ENCODE measurements around the gene S100A8. TPM values are rescaled to one million over a fixed set of nuclear protein-coding genes. Genes with fewer than 3 reads are reported as not detected.

The S100A8 gene
- total RNA-seq, 1 donor, result not detected

DNA sequence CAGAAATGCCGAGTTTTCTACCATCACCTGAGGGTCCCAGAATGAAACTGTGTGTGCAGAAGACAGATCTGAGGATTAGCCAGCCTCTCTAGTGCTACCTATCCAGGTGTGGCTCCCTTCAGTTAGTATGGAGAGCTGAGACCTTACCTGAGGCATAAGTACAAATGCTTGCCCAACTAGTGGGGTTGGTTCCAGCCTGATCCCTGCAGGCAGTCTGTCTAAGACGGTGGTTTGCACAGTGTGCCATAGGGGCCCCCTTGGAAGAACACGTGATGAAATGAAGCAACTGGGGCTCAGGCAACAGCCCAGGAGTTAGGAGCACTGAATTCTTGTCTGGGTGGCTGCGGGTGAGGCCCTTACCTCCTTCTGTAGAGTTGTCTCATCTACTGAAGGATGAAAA, 41.1 kb upstream of the S100A8 start:
- no peak for DNase-seq (ENCODE audit: low read depth)
- no peak overlapping the region for H3K4me3 ChIP-seq (ENCODE audit: low read depth, low read length)
- TF ChIP-seq, protein P1, sequence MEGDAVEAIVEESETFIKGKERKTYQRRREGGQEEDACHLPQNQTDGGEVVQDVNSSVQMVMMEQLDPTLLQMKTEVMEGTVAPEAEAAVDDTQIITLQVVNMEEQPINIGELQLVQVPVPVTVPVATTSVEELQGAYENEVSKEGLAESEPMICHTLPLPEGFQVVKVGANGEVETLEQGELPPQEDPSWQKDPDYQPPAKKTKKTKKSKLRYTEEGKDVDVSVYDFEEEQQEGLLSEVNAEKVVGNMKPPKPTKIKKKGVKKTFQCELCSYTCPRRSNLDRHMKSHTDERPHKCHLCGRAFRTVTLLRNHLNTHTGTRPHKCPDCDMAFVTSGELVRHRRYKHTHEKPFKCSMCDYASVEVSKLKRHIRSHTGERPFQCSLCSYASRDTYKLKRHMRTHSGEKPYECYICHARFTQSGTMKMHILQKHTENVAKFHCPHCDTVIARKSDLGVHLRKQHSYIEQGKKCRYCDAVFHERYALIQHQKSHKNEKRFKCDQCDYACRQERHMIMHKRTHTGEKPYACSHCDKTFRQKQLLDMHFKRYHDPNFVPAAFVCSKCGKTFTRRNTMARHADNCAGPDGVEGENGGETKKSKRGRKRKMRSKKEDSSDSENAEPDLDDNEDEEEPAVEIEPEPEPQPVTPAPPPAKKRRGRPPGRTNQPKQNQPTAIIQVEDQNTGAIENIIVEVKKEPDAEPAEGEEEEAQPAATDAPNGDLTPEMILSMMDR (IDR thresholded peaks at IDR 0.05; ENCODE audit: insufficient read depth, low read length), result no peak

DNA sequence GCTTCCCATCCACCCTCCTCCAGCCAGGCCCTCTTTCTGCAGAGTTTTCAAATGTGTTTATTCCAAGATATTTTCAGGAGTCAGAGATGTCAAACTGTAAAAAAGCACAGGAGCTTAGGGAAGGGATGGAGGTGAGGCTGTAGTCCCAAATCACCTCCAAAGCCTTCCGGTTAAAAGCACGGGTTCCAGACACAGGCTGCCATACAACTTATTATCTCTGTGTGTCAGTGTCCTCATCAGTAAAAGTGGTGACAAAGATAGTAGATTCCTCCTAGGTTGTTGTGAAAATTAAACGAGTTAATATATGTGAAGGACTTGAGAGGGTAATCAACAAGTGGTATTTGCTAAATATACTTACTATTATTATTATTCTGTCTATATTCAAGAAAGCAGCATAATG, 40.6 kb upstream of the S100A8 start:
- DNase-seq (ENCODE audit: low read depth), result no peak
- no peak overlapping the region for H3K4me3 ChIP-seq (ENCODE audit: low read depth, low read length)
- TF ChIP-seq, protein P1 (IDR thresholded peaks at IDR 0.05; ENCODE audit: insufficient read depth, low read length), result no peak

DNA sequence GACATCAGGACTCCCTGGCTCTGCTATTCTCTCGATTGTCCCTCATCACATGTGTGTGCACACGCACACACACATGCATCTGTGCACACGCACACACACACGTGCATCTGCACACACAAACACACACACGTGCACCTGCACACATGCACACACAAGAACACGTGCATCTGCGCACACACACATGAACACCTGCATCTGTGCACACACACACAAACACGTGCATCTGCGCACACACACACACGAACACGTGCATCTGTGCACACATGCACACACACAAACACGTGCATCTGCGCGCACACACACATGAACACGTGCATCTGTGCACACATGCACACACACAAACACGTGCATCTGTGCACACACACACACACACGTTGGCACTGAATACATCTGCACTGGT, 40.1 kb upstream of the S100A8 start:
- H3K4me3 ChIP-seq (ENCODE audit: low read depth, low read length), result no peak overlapping the region
- TF ChIP-seq, protein P1 (IDR thresholded peaks at IDR 0.05; ENCODE audit: insufficient read depth, low read length), result no peak
- DNase-seq (ENCODE audit: low read depth), result no peak

DNA sequence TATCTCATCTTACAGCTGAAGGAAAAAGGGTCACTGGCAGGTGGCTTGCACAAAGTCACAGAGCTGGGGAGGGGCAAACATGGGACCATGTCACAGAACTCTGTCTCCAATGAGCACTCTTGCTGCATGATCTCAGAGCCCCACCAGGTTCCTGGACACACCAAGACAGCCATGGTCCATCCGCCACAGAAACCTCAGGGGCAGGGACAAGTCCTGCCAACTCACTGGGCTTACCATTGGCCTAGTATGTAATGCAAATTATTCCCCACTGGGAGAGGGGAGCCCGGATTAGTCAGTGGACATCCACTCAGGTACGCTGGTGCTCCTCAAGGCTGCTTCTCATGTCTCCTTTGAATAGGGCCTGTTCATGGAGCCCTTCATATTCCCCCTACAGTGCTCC, 39.7 kb upstream of the S100A8 start:
- no peak overlapping the region for H3K4me3 ChIP-seq (ENCODE audit: low read depth, low read length)
- TF ChIP-seq, protein P1 (IDR thresholded peaks at IDR 0.05; ENCODE audit: insufficient read depth, low read length), result no peak
- DNase-seq (ENCODE audit: low read depth), result no peak

DNA sequence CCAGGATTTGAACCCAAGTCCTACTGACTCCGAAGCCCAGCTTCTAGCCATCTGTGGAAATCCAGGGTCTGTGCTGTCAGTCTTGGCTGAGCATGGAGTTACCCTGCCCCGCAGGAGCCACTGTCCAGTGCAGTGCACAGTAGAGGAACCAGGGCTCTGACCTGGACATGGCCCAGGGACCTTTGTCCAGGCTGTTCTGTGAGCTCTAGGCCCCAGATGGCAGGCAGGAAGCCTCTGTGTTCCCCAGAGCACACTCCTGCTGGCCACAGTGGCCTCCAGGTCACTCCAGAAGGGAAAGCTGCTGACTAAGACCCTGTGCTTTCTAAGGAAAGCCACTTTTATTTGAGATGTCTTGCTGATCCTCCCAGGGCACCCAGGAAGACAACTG, 39.3 kb upstream of the S100A8 start:
- TF ChIP-seq, protein P1 (IDR thresholded peaks at IDR 0.05; ENCODE audit: insufficient read depth, low read length), result no peak
- DNase-seq (ENCODE audit: low read depth), result no peak
- no peak overlapping the region for H3K4me3 ChIP-seq (ENCODE audit: low read depth, low read length)

DNA sequence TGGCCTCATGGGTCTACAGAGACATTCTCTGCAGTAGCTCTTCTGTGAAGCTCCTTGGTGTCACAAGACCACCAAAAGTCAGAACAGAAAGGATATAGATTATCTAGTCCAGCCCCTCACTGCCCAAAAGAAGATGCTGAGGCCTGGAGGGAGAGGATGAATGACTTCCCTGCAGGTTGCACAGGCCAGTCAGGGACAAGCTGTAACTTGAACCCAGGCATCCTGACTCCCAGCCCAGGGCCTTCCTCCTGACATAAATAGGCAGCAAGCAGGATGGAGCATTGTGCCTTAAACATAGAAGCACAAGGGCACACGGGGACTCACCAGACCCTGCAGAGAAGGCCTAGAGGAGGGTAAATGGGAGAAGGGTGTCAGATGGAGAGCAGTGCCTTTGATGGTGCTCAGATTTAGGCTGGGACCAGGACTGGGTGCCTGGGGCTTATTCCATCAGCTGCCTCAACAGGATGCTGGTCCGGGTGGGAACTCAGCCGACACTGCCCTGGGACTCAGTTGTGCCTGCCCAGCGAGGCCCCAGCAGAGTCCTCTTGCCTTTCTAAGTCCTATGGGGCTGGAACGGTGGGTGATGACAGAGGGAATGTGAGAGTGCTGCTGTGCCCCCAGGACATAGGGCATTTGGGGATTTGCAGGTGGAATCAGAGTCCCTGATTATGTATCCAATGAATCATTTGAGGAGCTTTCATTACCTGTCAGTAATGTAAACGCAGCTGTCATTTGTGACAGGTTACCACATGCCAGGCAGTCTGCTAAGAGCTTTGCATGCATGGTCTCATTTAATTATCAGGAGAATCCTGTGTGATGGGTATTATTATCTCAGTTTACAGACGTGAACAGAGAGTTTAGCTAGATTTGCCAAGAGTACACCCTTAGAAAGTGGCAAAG, 38.6 kb upstream of the S100A8 start:
- H3K4me3 ChIP-seq (ENCODE audit: low read depth, low read length), result no peak overlapping the region
- TF ChIP-seq, protein P1 (IDR thresholded peaks at IDR 0.05; ENCODE audit: insufficient read depth, low read length), result no peak
- no peak for DNase-seq (ENCODE audit: low read depth)

Data from fibroblast of the aortic adventitia (primary cell).